Natural killer cell (primary cell): ENCODE measurements around the gene ARRB1. TPM values are rescaled to one million over a fixed set of nuclear protein-coding genes. Genes with fewer than 3 reads are reported as not detected.

Source experiments
- ATAC-seq, 3 donors: fragments of 150-1000 bp in 2 of 3; fragments of 200-7000 bp in 1 of 3; cut with Tn5 transposase; 1 replicate in 1 of 3; 2 replicates in 2 of 3; pipeline ENCODE4 v1.10.0; 2021; ENCODE audit warnings: mild to moderate bottlenecking in 2 of 3, moderate library complexity in 2 of 3
- DNase-seq, 2 donors: peaks; one replicate each; pipeline versions ENCODE4 v3.0.0 to v3.0.0-alpha.2; 2013 to 2021; ENCODE audit warnings: mixed read lengths in 1 of 2
- H3K27ac ChIP-seq: one replicate; pipeline ENCODE4 v1.5.1; 2013; ENCODE audit warnings: mild to moderate bottlenecking, low read length
- H3K27me3 ChIP-seq: one replicate; pipeline ENCODE4 v1.6.1; 2013; ENCODE audit warnings: low read length; ENCODE audit not compliant: control insufficient read depth, insufficient read depth
- H3K36me3 ChIP-seq: one replicate; pipeline ENCODE4 v1.6.1; 2013; ENCODE audit warnings: low read length; ENCODE audit not compliant: control insufficient read depth, insufficient read depth
- H3K4me1 ChIP-seq: one replicate; pipeline ENCODE4 v1.6.1; 2013; ENCODE audit warnings: low read length; ENCODE audit not compliant: control insufficient read depth, insufficient read depth
- H3K4me3 ChIP-seq: one replicate; pipeline ENCODE4 v1.5.1; 2013; ENCODE audit warnings: low read length
- H3K9me3 ChIP-seq: one replicate; pipeline ENCODE4 v1.6.1; 2013; ENCODE audit warnings: low read length; ENCODE audit not compliant: control insufficient read depth, insufficient read depth
- H3K27ac Mint-ChIP-seq, 2 donors: one replicate each; pipeline ENCODE4 v1.8.0; 2022; ENCODE audit warnings: mild to moderate bottlenecking in 2 of 2, mixed read lengths in 2 of 2, moderate library complexity in 1 of 2
- H3K27me3 Mint-ChIP-seq, 2 donors: one replicate each; pipeline ENCODE4 v1.8.0; 2022; ENCODE audit warnings: low read depth in 2 of 2, mixed read lengths in 2 of 2
- H3K36me3 Mint-ChIP-seq: one replicate; pipeline ENCODE4 v1.8.0; 2022; ENCODE audit warnings: mixed read lengths
- H3K4me1 Mint-ChIP-seq, 2 donors: one replicate each; pipeline ENCODE4 v1.8.0; 2022; ENCODE audit warnings: mixed read lengths in 2 of 2
- H3K4me3 Mint-ChIP-seq: one replicate; pipeline ENCODE4 v1.8.0; 2022; ENCODE audit warnings: mild to moderate bottlenecking, moderate library complexity, mixed read lengths
- H3K9me3 Mint-ChIP-seq, 2 donors: one replicate each; pipeline ENCODE4 v1.8.0; 2022; ENCODE audit warnings: mixed read lengths in 2 of 2
- WGBS: methylation state at CpG from one replicate; pipeline ENCODE4 v1.1.7; 2013; ENCODE audit warnings: missing lambda C conversion rate; ENCODE audit not compliant: insufficient coverage; 5-methylcytosine and 5-hydroxymethylcytosine counted together
- intact Hi-C: fragments of 100-400 bp; cut with micrococcal nuclease; formaldehyde crosslinking; loops from one replicate; pipeline ENCODE4 v1.14.2; 2022
- total RNA-seq, 4 donors: library from RNA; stranded (reverse); fragments of 120-200 nt in 1 of 4; gene quantifications; one replicate each; pipeline versions ENCODE4 v1.2.3 to v1.2.4, GENCODE V29; 2013 to 2022
- TF ChIP-seq, protein P1 (sequence below): fragments of 200-600 bp; IDR thresholded peaks from one replicate; pipeline ENCODE4 v1.8.0; 2022; ENCODE audit warnings: antibody characterized with exemption

The ARRB1 gene
- total RNA-seq, 3 donors from 2014 or later (not counting 1 experiment from before 2014, with no cell fraction given): 128 to 200 (median 174) TPM

- peaks cover 3% of the 10 kb centered on the region for H3K36me3 ChIP-seq
- peak overlapping the region; percentile 29 for H3K27ac ChIP-seq
Measured at GRCh38 chr11:75330291-75330690, 21.2 kb downstream of the ARRB1 start.

GRCh38 chr11:75328426-75329277, 22.8 kb downstream of the ARRB1 start:
- DNase-seq: peak; percentile 49 to 72
- H3K27me3 Mint-ChIP-seq: no peaks in the 10 kb centered on the region
- intact Hi-C loops: loop anchor here (2.0 to 5.0 kb wide), 2 partner anchors 46 to 56 kb away; no protein-coding TSS in a partner anchor

More at GRCh38 chr11:75330291-75330690, 21.2 kb downstream of the ARRB1 start:
- Histone ChIP-seq H3K4me1 (peaks cover 55% of the 10 kb centered on the region), H3K9me3 (no peaks in the 10 kb centered on the region), H3K27me3 (no peaks in the 10 kb centered on the region), H3K4me3 (no peak overlapping the region)
- Mint-ChIP-seq H3K27me3 (no peaks in the 10 kb centered on the region), H3K27ac (peak overlapping the region; percentile 58 to 90), H3K4me3 (peak overlapping the region; percentile 60), H3K9me3 (no peaks in the 10 kb centered on the region), H3K36me3 (no peaks in the 10 kb centered on the region), H3K4me1 (peaks cover 72 to 79% of the 10 kb centered on the region in 2 donors)
- intact Hi-C loops: no loop called here
- TF ChIP-seq, protein P1, sequence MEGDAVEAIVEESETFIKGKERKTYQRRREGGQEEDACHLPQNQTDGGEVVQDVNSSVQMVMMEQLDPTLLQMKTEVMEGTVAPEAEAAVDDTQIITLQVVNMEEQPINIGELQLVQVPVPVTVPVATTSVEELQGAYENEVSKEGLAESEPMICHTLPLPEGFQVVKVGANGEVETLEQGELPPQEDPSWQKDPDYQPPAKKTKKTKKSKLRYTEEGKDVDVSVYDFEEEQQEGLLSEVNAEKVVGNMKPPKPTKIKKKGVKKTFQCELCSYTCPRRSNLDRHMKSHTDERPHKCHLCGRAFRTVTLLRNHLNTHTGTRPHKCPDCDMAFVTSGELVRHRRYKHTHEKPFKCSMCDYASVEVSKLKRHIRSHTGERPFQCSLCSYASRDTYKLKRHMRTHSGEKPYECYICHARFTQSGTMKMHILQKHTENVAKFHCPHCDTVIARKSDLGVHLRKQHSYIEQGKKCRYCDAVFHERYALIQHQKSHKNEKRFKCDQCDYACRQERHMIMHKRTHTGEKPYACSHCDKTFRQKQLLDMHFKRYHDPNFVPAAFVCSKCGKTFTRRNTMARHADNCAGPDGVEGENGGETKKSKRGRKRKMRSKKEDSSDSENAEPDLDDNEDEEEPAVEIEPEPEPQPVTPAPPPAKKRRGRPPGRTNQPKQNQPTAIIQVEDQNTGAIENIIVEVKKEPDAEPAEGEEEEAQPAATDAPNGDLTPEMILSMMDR: no peak
- WGBS: 67% methylated on average over 1 of the region's 1 CpG
- DNase-seq (no peak), ATAC-seq (no peak)

GRCh38 chr11:75326439-75326810, 25.0 kb downstream of the ARRB1 start:
- H3K9me3 Mint-ChIP-seq: no peaks in the 10 kb centered on the region
- Histone ChIP-seq H3K36me3 (peaks cover 13% of the 10 kb centered on the region), H3K4me3 (no peak overlapping the region), H3K27me3 (no peaks in the 10 kb centered on the region), H3K27ac (no peak overlapping the region), H3K4me1 (peaks cover 36% of the 10 kb centered on the region), H3K9me3 (no peaks in the 10 kb centered on the region)
- DNase-seq (no peak), ATAC-seq (no peak)
- no peaks in the 10 kb centered on the region for H3K27me3 Mint-ChIP-seq
- H3K27ac Mint-ChIP-seq: peak overlapping the region; percentile 81 to 85
- WGBS: 20% methylated on average over 3 of the region's 3 CpGs
- intact Hi-C loops: loop anchor here (5.0 kb wide), 1 partner anchor 44 kb away; no protein-coding TSS in a partner anchor
- H3K4me3 Mint-ChIP-seq: peak overlapping the region; percentile 9
- TF ChIP-seq, protein P1: no peak
- H3K4me1 Mint-ChIP-seq: peaks cover 73 to 80% of the 10 kb centered on the region in 2 donors
- H3K36me3 Mint-ChIP-seq: no peaks in the 10 kb centered on the region

More at GRCh38 chr11:75328426-75329277, 22.8 kb downstream of the ARRB1 start:
- no peak overlapping the region for H3K4me3 ChIP-seq
- Mint-ChIP-seq H3K27ac (peak overlapping the region; percentile 58 to 90), H3K4me1 (peaks cover 70 to 81% of the 10 kb centered on the region in 2 donors), H3K36me3 (no peaks in the 10 kb centered on the region), H3K9me3 (no peaks in the 10 kb centered on the region), H3K4me3 (peak overlapping the region; percentile 72)
- H3K4me1 ChIP-seq: peaks cover 46% of the 10 kb centered on the region
- H3K27ac ChIP-seq: peak overlapping the region; percentile 71
- peaks cover 6% of the 10 kb centered on the region for H3K36me3 ChIP-seq
- ATAC-seq: peak; percentile 88 to 90 (median 89)
- WGBS: 10% methylated on average over 9 of the region's 9 CpGs
- TF ChIP-seq, protein P1: peak; percentile 23
- no peaks in the 10 kb centered on the region for H3K27me3 ChIP-seq
- H3K9me3 ChIP-seq: no peaks in the 10 kb centered on the region
